Keratinocyte (primary cell): ENCODE measurements around the gene C3orf20. TPM values are rescaled to one million over a fixed set of nuclear protein-coding genes. Genes with fewer than 3 reads are reported as not detected.

ENCODE experiments used
- DNase-seq: peaks from one replicate; pipeline ENCODE4 v3.0.0-alpha.2; 2011; ENCODE audit warnings: low read depth, missing footprints, low spot score
- FAIRE-seq: peaks from 2 replicates; lab custom pipeline; 2011; peaks lifted over from hg19 to GRCh38; lab: Jason Lieb, UNC
- H2AFZ ChIP-seq: 2 replicates; pipeline ENCODE4 v1.6.0; 2012; ENCODE audit warnings: low read length, control low read depth, inconsistent platforms; ENCODE audit not compliant: control insufficient read depth
- H3K27ac ChIP-seq: 2 replicates; pipeline ENCODE4 v1.5.1; 2011; ENCODE audit warnings: low read length; ENCODE audit not compliant: control insufficient read depth, insufficient read depth
- H3K27me3 ChIP-seq: 3 replicates; pipeline ENCODE4 v1.6.0; 2011; ENCODE audit warnings: low read length; ENCODE audit not compliant: control insufficient read depth, insufficient read depth; ENCODE audit errors: extremely low read depth
- H3K36me3 ChIP-seq, 2 experiments: 2 replicates in 1 of 2; 3 replicates in 1 of 2; pipeline ENCODE4 v1.5.1; 2011; ENCODE audit warnings: low read length in 2 of 2, mild to moderate bottlenecking in 1 of 2; ENCODE audit not compliant: control insufficient read depth in 2 of 2, insufficient read depth in 2 of 2; ENCODE audit errors: extremely low read depth in 1 of 2
- H3K4me1 ChIP-seq: 3 replicates; pipeline ENCODE4 v1.5.1; 2011; ENCODE audit warnings: low read length; ENCODE audit not compliant: control insufficient read depth, insufficient read depth; ENCODE audit errors: extremely low read depth
- H3K4me2 ChIP-seq: 3 replicates; pipeline ENCODE4 v1.6.0; 2011; ENCODE audit warnings: low read depth, low read length; ENCODE audit not compliant: control insufficient read depth, insufficient read depth; ENCODE audit errors: extremely low read depth
- H3K4me3 ChIP-seq, 3 experiments: fragments of 200-600 bp in 1 of 3; sonication (generic) in 1 of 3; 2 replicates in 2 of 3; 3 replicates in 1 of 3; pipeline ENCODE4 v1.5.1; 2011 to 2016; ENCODE audit warnings: low read length in 3 of 3, mild to moderate bottlenecking in 3 of 3, control low read depth in 2 of 3, inconsistent platforms in 1 of 3, low read depth in 1 of 3, mixed read lengths in 1 of 3, mixed run types in 1 of 3, moderate library complexity in 1 of 3; ENCODE audit not compliant: control insufficient read depth in 2 of 3, insufficient read depth in 2 of 3; ENCODE audit errors: extremely low read depth in 1 of 3
- H3K79me2 ChIP-seq: 2 replicates; pipeline ENCODE4 v1.6.0; 2012; ENCODE audit warnings: low read length; ENCODE audit not compliant: control insufficient read depth, insufficient read depth
- H3K9ac ChIP-seq: 3 replicates; pipeline ENCODE4 v1.6.0; 2011; ENCODE audit warnings: low read length; ENCODE audit not compliant: control insufficient read depth, insufficient read depth; ENCODE audit errors: extremely low read depth
- H3K9me1 ChIP-seq: 3 replicates; pipeline ENCODE4 v1.6.0; 2011; ENCODE audit warnings: low read length; ENCODE audit not compliant: control insufficient read depth, insufficient read depth; ENCODE audit errors: extremely low read depth
- H3K9me3 ChIP-seq: 2 replicates; pipeline ENCODE4 v1.5.1; 2012; ENCODE audit warnings: low read depth, low read length; ENCODE audit not compliant: control insufficient read depth
- H4K20me1 ChIP-seq: 3 replicates; pipeline ENCODE4 v1.6.0; 2011; ENCODE audit warnings: low read length; ENCODE audit not compliant: control insufficient read depth, insufficient read depth; ENCODE audit errors: extremely low read depth
- CTCF ChIP-seq, 3 experiments: IDR thresholded peaks in 1 of 3; conservative IDR thresholded peaks in 1 of 3; optimal IDR thresholded peaks in 1 of 3; 2 replicates in 2 of 3; 3 replicates in 1 of 3; pipeline versions ENCODE3 to v1.5.1; 2011; ENCODE audit warnings: low read length in 3 of 3, mild to moderate bottlenecking in 3 of 3, moderate library complexity in 2 of 3, control low read depth in 1 of 3, inconsistent platforms in 1 of 3; ENCODE audit not compliant: insufficient read depth in 2 of 3; ENCODE audit errors: extremely low read depth in 1 of 3
- EZH2 ChIP-seq: IDR thresholded peaks from one replicate; pipeline ENCODE4 v1.6.1; 2012; ENCODE audit warnings: inconsistent platforms, mild to moderate bottlenecking, low read length, moderate library complexity
- dilution Hi-C: fragments of 300-500 bp; cut with MboI; formaldehyde crosslinking; loops from one replicate; pipeline ENCODE4 v1.7.0; 2020; ENCODE audit warnings: low sequenced_read_pairs; ENCODE audit not compliant: extremely low pct_ligation_motif_present
- polyA plus RNA-seq, 5 experiments: library from polyadenylated mRNA; depleted of rRNA in 3 of 5; stranded (reverse) in 3 of 5; stranded (forward) in 1 of 5; unstranded in 1 of 5; fragments of >200 nt; gene quantifications; 1 replicate in 1 of 5; 2 replicates in 3 of 5; 3 replicates in 1 of 5; pipeline versions ENCODE4 v1.2.1 to v1.2.3, GENCODE V29; 2011 to 2012; ENCODE audit warnings: missing spikeins in 2 of 5, low read depth in 1 of 5, low replicate concordance in 1 of 5

C3orf20 gene
- polyA plus RNA-seq, 1 donor (not counting 4 experiments of a cell fraction or from before 2014, with no cell fraction given), result not detected

- DNase-seq (no peak), FAIRE-seq (no peak)
- H3K27ac ChIP-seq, result no peak overlapping the region
- dilution Hi-C loops, result no loop called here
- no peak for TF ChIP-seq EZH2
- TF ChIP-seq CTCF (optimal IDR thresholded peaks at IDR 0.05 in 1 of 3, IDR thresholded peaks at IDR 0.05 in 1 of 3, conservative IDR thresholded peaks at IDR 0.05 in 1 of 3; ENCODE audit: extremely low read depth in 1 of 3, insufficient read depth in 2 of 3, low read length in 3 of 3), result no peak
- no peak overlapping the region for H2AFZ ChIP-seq
- no peak overlapping the region for H3K4me3 ChIP-seq
- H3K9me3 ChIP-seq, result no peaks in the 10 kb centered on the region
- no peaks in the 10 kb centered on the region for H3K9me1 ChIP-seq
- H3K4me2 ChIP-seq, result no peak overlapping the region
- H3K27me3 ChIP-seq, result peaks cover 4% of the 10 kb centered on the region
- peaks cover 5% of the 10 kb centered on the region for H3K4me1 ChIP-seq
- H3K9ac ChIP-seq, result no peak overlapping the region
- peaks cover 15% of the 10 kb centered on the region for H3K79me2 ChIP-seq
- no peaks in the 10 kb centered on the region for H3K36me3 ChIP-seq
- no peaks in the 10 kb centered on the region for H4K20me1 ChIP-seq
These were observed 26.7 kb upstream of the C3orf20 start for GRCh38 chr3:14647976-14648955.

- no peak overlapping the region for H3K9ac ChIP-seq
- H3K36me3 ChIP-seq, result peaks cover 0 to 2% of the 10 kb centered on the region in 2 experiments
- H4K20me1 ChIP-seq, result no peaks in the 10 kb centered on the region
- DNase-seq, result no peak
- peaks cover 10% of the 10 kb centered on the region for H3K4me1 ChIP-seq
- H3K4me2 ChIP-seq, result no peak overlapping the region
- dilution Hi-C loops, result no loop called here
- no peak for FAIRE-seq
- no peak overlapping the region for H2AFZ ChIP-seq
- H3K9me3 ChIP-seq, result no peaks in the 10 kb centered on the region
- no peak overlapping the region for H3K27ac ChIP-seq
- H3K27me3 ChIP-seq, result no peaks in the 10 kb centered on the region
- H3K9me1 ChIP-seq, result no peaks in the 10 kb centered on the region
- no peak for TF ChIP-seq EZH2
- no peak for TF ChIP-seq CTCF (optimal IDR thresholded peaks at IDR 0.05 in 1 of 3, IDR thresholded peaks at IDR 0.05 in 1 of 3, conservative IDR thresholded peaks at IDR 0.05 in 1 of 3; ENCODE audit: extremely low read depth in 1 of 3, insufficient read depth in 2 of 3, low read length in 3 of 3)
- H3K79me2 ChIP-seq, result peaks cover 22% of the 10 kb centered on the region
- H3K4me3 ChIP-seq, result no peak overlapping the region
These were observed 25.5 kb upstream of the C3orf20 start for GRCh38 chr3:14649466-14649865.
